BJ (cell line): Measurements from ENCODE around the gene JSRP1. TPM values are rescaled to one million over a fixed set of nuclear protein-coding genes. Genes with fewer than 3 reads are reported as not detected.

ENCODE experiments used
- CTCF ChIA-PET: fragments of 350-600 bp; formaldehyde crosslinking; extraction: SDS; loops from one replicate; lab custom pipeline; 2021; ENCODE audit warnings: antibody characterized with exemption, inconsistent platforms; lab: Yijun Ruan, JAX
- POLR2A ChIA-PET: fragments of 300-600 bp; sonication (Branson Sonifier 250); formaldehyde crosslinking; extraction: SDS; loops from one replicate; lab custom pipeline; 2021; ENCODE audit warnings: antibody characterized with exemption; lab: Charles Lee
- DNase-seq: peaks from one replicate; pipeline ENCODE4 v3.0.0-alpha.2; 2011; ENCODE audit warnings: low read depth
- H3K27me3 ChIP-seq: 2 replicates; pipeline ENCODE4 v1.6.0; 2011; ENCODE audit warnings: low read length; ENCODE audit not compliant: control insufficient read depth, insufficient read depth
- H3K36me3 ChIP-seq: 2 replicates; pipeline ENCODE4 v1.5.1; 2011; ENCODE audit warnings: low read length; ENCODE audit not compliant: control insufficient read depth, insufficient read depth
- H3K4me3 ChIP-seq: 2 replicates; pipeline ENCODE4 v1.5.1; 2011; ENCODE audit warnings: low read depth, mild to moderate bottlenecking, control low read depth, low read length
- CTCF ChIP-seq: IDR thresholded peaks from 2 replicates; pipeline ENCODE4 v1.5.1; 2011; ENCODE audit warnings: low read depth, mild to moderate bottlenecking, control low read depth, inconsistent platforms, low read length, moderate library complexity; ENCODE audit not compliant: insufficient read depth
- polyA plus RNA-seq: library from polyadenylated mRNA; depleted of rRNA; stranded (reverse); fragments of >200 nt; gene quantifications from 2 replicates; pipeline ENCODE4 v1.2.3, GENCODE V29; 2011

Gene JSRP1
- polyA plus RNA-seq, 1 experiment = not detected

GRCh38 chr19:2275588-2276428, 19.6 kb upstream of the JSRP1 start:
- TF ChIP-seq CTCF = no peak
- Histone ChIP-seq H3K27me3 (no peaks in the 10 kb centered on the region), H3K4me3 (no peak overlapping the region), H3K36me3 (peaks cover 22% of the 10 kb centered on the region)
- no peak for DNase-seq
- ChIA-PET POLR2A (no interaction called here), CTCF (interaction anchor here (0.5 to 5.9 kb wide), 11 partner anchors 12 to 361 kb away, joined by 3 to 34 read pairs (median 5); partner anchors contain the start of gene PLEKHJ1)

GRCh38 chr19:2274931-2275535, 18.8 kb upstream of the JSRP1 start:
- no peak for DNase-seq
- CTCF ChIA-PET = interaction anchor here (0.5 to 5.9 kb wide), 18 partner anchors 12 to 362 kb away, joined by 3 to 34 read pairs (median 5); partner anchors contain the start of gene PLEKHJ1
- TF ChIP-seq CTCF = peak; percentile 68
- no peak overlapping the region for H3K4me3 ChIP-seq
- peaks cover 22% of the 10 kb centered on the region for H3K36me3 ChIP-seq
- H3K27me3 ChIP-seq = no peaks in the 10 kb centered on the region
- POLR2A ChIA-PET = interaction anchor here (0.6 kb wide), 2 partner anchors 8 to 240 kb away, joined by 6 to 13 read pairs; no protein-coding TSS in a partner anchor

- CTCF ChIA-PET = interaction anchor here (0.9 to 5.9 kb wide), 19 partner anchors 13 to 149 kb away, joined by 3 to 34 read pairs (median 5); partner anchors contain the start of gene PLEKHJ1
Measured at GRCh38 chr19:2274185-2274711, 18.0 kb upstream of the JSRP1 start.

GRCh38 chr19:2273356-2274184, 17.4 kb upstream of the JSRP1 start:
- H3K4me3 ChIP-seq = peak overlapping the region; percentile 32
- peak; percentile 84 for TF ChIP-seq CTCF
- no peak for DNase-seq
- ChIA-PET CTCF (interaction anchor here (1.0 to 5.9 kb wide), 14 partner anchors 13 to 149 kb away, joined by 3 to 34 read pairs (median 5); no protein-coding TSS in a partner anchor), POLR2A (no interaction called here)
- H3K36me3 ChIP-seq = peaks cover 22% of the 10 kb centered on the region
- no peaks in the 10 kb centered on the region for H3K27me3 ChIP-seq

More at GRCh38 chr19:2274185-2274711, 18.0 kb upstream of the JSRP1 start:
- peak overlapping the region; percentile 23; the same call in 1 of the 2 replicates for H3K4me3 ChIP-seq
- TF ChIP-seq CTCF = no peak
- no peak for DNase-seq
- POLR2A ChIA-PET = interaction anchor here (0.6 kb wide), 2 partner anchors 7 to 240 kb away, joined by 6 to 13 read pairs; no protein-coding TSS in a partner anchor
- peaks cover 22% of the 10 kb centered on the region for H3K36me3 ChIP-seq
- no peaks in the 10 kb centered on the region for H3K27me3 ChIP-seq
